ENCODE data around the gene ABHD16A.
A peak's percentile ranks its signal among the peaks of the same experiment; 100 is the strongest.

ABHD16A gene

DNA sequence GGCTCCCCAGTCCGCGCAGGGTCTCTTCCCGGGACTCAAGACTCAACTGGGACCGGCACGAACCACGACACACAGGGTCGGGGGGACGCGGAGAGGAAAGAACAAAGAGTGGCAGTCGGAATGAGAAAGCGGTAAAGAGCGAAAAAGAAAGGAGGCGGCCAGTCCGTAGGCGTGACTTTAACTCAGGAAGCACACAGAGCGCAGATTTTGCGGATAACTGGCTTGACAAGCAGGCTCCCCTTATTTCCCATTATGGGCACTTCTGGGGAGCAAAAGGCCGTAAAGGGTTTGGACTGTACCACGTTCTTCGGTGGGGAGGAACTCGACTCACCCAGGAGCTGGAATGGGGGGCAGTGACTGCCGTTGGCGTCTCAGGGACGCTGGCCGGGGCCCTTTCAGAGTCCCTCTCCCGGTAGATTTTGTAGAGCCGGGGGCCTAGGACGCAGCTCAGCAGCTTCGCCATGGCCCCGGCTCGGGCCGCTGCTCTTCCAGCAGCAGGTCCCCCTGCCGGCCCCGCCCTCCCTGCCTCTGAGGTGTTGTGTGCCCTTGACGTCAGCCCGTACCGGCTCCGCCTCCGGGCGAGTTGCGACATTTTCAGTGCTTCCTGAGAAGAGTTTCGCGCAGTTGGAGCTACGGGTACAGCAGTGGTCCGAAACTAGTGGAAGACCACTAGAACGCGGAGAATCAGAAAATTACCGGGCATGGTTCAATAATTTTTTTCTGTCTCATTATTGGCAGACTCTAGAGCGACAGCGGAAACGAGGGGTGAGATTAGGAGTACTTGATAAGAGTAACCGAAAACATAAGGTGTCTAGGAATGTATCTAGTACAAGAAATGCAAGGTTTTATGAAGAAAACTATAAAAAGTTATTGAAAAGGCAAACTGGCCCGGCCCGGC lies at the start of gene ABHD16A:
Gene ABHD16A (minus strand): TSS at position 506 of the 898 bp plus-strand sequence. CDS start 43 bp downstream, at position 463.
- H3K27ac ChIP-seq, result peak within 1 kb of the TSS; percentile 91
- H3K4me3 ChIP-seq, result peak within 1 kb of the TSS; percentile 83
- peak within 1 kb of the TSS; percentile 91 for H3K4me2 ChIP-seq
- peaks cover 45% of the 10 kb centered on the region for H3K4me1 ChIP-seq
- no peaks in the 10 kb centered on the region for H3K27me3 ChIP-seq
- H4K20me1 ChIP-seq, result peaks cover 10% of the 10 kb centered on the region
- peak; percentile 100 for TF ChIP-seq Cebpa-rat (IDR thresholded peaks at IDR 0.05)
- no peaks in the 10 kb centered on the region for H3K9me3 ChIP-seq
- peak within 1 kb of the TSS; percentile 92 for H3K9ac ChIP-seq
- H3K36me3 ChIP-seq, result peaks cover 30% of the 10 kb centered on the region

DNA sequence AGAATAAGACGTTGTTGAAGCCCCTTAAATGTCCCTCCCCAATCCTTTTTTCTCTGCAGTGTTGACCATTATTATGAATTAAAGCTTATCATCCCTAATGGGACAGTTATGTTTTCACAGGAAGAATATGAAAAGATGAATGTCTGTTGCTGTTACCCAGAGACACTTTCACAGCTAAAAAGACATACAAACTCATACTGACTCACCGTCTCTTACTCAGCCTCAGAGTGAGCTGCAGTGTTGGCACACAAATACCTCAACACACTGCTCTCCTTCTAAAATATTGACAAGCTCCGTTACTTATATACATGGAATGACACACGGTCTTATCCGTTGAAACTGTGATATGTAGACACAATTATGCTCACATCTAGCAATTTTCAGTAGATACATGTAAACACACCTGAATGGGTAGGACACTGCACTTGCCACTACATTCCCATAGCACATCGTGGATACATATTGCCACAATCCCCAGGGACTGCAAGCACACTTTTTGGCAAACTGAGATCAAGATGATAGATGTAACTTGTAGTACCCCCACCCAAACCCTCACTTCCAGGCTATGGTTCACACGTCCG lies 49.7 kb upstream of the ABHD16A start:
- H3K9ac ChIP-seq, result no peak overlapping the region
- no peak overlapping the region for H3K27ac ChIP-seq
- no peaks in the 10 kb centered on the region for H3K9me3 ChIP-seq
- no peaks in the 10 kb centered on the region for H3K4me1 ChIP-seq
- H3K36me3 ChIP-seq, result peaks cover 46% of the 10 kb centered on the region
- no peak for TF ChIP-seq Cebpa-rat (IDR thresholded peaks at IDR 0.05)
- no peaks in the 10 kb centered on the region for H3K27me3 ChIP-seq
- no peak overlapping the region for H3K4me3 ChIP-seq
- H3K4me2 ChIP-seq, result no peak overlapping the region
- H4K20me1 ChIP-seq, result no peaks in the 10 kb centered on the region

- Histone ChIP-seq H3K9ac (no peak overlapping the region), H3K4me1 (no peaks in the 10 kb centered on the region), H3K4me3 (no peak overlapping the region), H3K9me3 (no peaks in the 10 kb centered on the region), H3K27ac (no peak overlapping the region), H3K27me3 (no peaks in the 10 kb centered on the region), H3K36me3 (peaks cover 63% of the 10 kb centered on the region), H3K4me2 (no peak overlapping the region), H4K20me1 (no peaks in the 10 kb centered on the region)
- no peak for TF ChIP-seq Cebpa-rat (IDR thresholded peaks at IDR 0.05)
Observed at GRCh38 chr6:31750411-31751022, 47.4 kb upstream of the ABHD16A start.

- peaks cover 8% of the 10 kb centered on the region for H3K4me1 ChIP-seq
- no peak overlapping the region for H3K4me2 ChIP-seq
- no peak overlapping the region for H3K9ac ChIP-seq
- no peaks in the 10 kb centered on the region for H4K20me1 ChIP-seq
- no peaks in the 10 kb centered on the region for H3K27me3 ChIP-seq
- no peaks in the 10 kb centered on the region for H3K9me3 ChIP-seq
- TF ChIP-seq Cebpa-rat (IDR thresholded peaks at IDR 0.05), result no peak
- peaks cover 70% of the 10 kb centered on the region for H3K36me3 ChIP-seq
- H3K27ac ChIP-seq, result no peak overlapping the region
- no peak overlapping the region for H3K4me3 ChIP-seq
Observed at GRCh38 chr6:31749301-31750036, 46.3 kb upstream of the ABHD16A start.

DNA sequence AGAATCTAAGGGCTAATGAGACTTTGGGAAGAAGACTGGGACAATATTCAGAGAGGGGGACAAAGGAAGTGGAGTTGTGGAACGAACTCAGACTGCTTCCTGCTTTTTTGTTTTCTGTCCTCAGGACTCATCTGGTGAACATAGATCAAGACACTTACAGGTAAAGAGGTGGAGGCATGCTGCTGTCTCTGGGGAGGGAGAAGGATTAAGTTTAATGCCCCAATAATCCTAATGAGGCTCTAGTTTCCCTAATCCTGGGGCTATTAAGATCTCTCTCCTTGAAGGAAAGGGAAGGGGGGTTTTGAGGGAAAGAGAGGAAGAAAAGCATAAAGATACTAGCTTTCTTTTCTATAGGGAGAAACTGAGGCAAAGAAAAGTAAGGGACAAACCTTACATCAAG lies 41.3 kb upstream of the ABHD16A start:
- peak overlapping the region; percentile 36 for H3K4me2 ChIP-seq
- peaks cover 41% of the 10 kb centered on the region for H3K4me1 ChIP-seq
- no peaks in the 10 kb centered on the region for H3K27me3 ChIP-seq
- no peaks in the 10 kb centered on the region for H3K9me3 ChIP-seq
- TF ChIP-seq Cebpa-rat (IDR thresholded peaks at IDR 0.05), result no peak
- H3K36me3 ChIP-seq, result peaks cover 77% of the 10 kb centered on the region
- H3K4me3 ChIP-seq, result no peak overlapping the region
- peak overlapping the region; percentile 36 for H3K27ac ChIP-seq
- no peaks in the 10 kb centered on the region for H4K20me1 ChIP-seq
- H3K9ac ChIP-seq, result peak overlapping the region; percentile 25

DNA sequence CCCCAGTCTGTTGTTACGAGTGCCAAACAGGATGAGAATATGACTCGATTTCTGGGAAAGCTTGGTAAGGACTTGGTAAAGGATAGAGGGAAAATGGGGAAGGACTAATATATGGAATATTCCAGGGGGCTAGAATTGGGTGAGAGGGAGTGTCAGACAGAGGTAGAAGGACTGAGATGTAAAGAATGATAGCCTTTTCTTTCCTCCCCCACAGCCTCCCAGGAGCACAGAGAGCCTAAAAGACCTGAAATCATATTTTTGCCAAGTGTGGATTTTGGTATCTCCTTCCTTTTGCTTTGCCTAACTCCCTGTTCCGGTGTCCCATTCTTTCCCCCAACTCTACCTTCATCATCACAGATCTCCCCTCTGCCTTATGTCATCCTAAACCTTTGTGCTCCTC lies 39.8 kb upstream of the ABHD16A start:
- Histone ChIP-seq H3K4me2 (no peak overlapping the region), H3K9me3 (no peaks in the 10 kb centered on the region), H3K27ac (no peak overlapping the region), H3K4me3 (no peak overlapping the region), H3K27me3 (no peaks in the 10 kb centered on the region), H4K20me1 (no peaks in the 10 kb centered on the region), H3K9ac (no peak overlapping the region), H3K4me1 (peaks cover 53% of the 10 kb centered on the region), H3K36me3 (peaks cover 64% of the 10 kb centered on the region)
- TF ChIP-seq Cebpa-rat (IDR thresholded peaks at IDR 0.05), result no peak

- no peak for TF ChIP-seq Cebpa-rat (IDR thresholded peaks at IDR 0.05)
- H3K9me3 ChIP-seq, result no peaks in the 10 kb centered on the region
- no peaks in the 10 kb centered on the region for H4K20me1 ChIP-seq
- peaks cover 63% of the 10 kb centered on the region for H3K4me1 ChIP-seq
- peak overlapping the region; percentile 98 for H3K4me2 ChIP-seq
- no peak overlapping the region for H3K4me3 ChIP-seq
- H3K36me3 ChIP-seq, result peaks cover 53% of the 10 kb centered on the region
- peak overlapping the region; percentile 96; the same call in 1 of the 2 replicates for H3K27ac ChIP-seq
- H3K27me3 ChIP-seq, result no peaks in the 10 kb centered on the region
- H3K9ac ChIP-seq, result no peak overlapping the region
Observed at GRCh38 chr6:31741815-31742214, 38.7 kb upstream of the ABHD16A start.

- peaks cover 66% of the 10 kb centered on the region for H3K4me1 ChIP-seq
- peak overlapping the region; percentile 97 for H3K9ac ChIP-seq
- peak overlapping the region; percentile 89 for H3K4me3 ChIP-seq
- no peaks in the 10 kb centered on the region for H3K9me3 ChIP-seq
- no peaks in the 10 kb centered on the region for H3K27me3 ChIP-seq
- no peaks in the 10 kb centered on the region for H4K20me1 ChIP-seq
- H3K36me3 ChIP-seq, result peaks cover 41% of the 10 kb centered on the region
- no peak for TF ChIP-seq Cebpa-rat (IDR thresholded peaks at IDR 0.05)
- H3K4me2 ChIP-seq, result peak overlapping the region; percentile 98
- H3K27ac ChIP-seq, result peak overlapping the region; percentile 96
Observed at GRCh38 chr6:31740397-31741223, 37.5 kb upstream of the ABHD16A start.

Measured in BLaER1 (cell line).